GM23248 (cell line): ENCODE data around the gene LLGL2. TPM values are rescaled to one million over a fixed set of nuclear protein-coding genes. Genes with fewer than 3 reads are reported as not detected.

Experiments
- DNase-seq: peaks from one replicate; pipeline ENCODE4 v3.0.0-alpha.2; 2015
- H2AFZ ChIP-seq: fragments of 200-600 bp; sonication (generic); 2 replicates; pipeline ENCODE4 v1.6.1; 2016; ENCODE audit warnings: antibody characterized with exemption
- H3F3A ChIP-seq: fragments of 200-600 bp; sonication (generic); 2 replicates; pipeline ENCODE4 v1.6.1; 2016; ENCODE audit warnings: mild to moderate bottlenecking, antibody characterized with exemption, mixed run types; ENCODE audit not compliant: insufficient read depth
- H3K27ac ChIP-seq: fragments of 200-600 bp; sonication (generic); 2 replicates; pipeline ENCODE4 v1.5.1; 2016; ENCODE audit warnings: mild to moderate bottlenecking
- H3K27me3 ChIP-seq: fragments of 200-600 bp; sonication (generic); replicated peaks from 2 replicates; pipeline ENCODE4 v1.6.1; 2016; ENCODE audit warnings: mild to moderate bottlenecking; ENCODE audit not compliant: insufficient read depth
- H3K36me3 ChIP-seq: fragments of 200-600 bp; sonication (generic); 2 replicates; pipeline ENCODE4 v1.6.1; 2016; ENCODE audit warnings: low read depth, mild to moderate bottlenecking
- H3K4me1 ChIP-seq: fragments of 200-600 bp; sonication (generic); 2 replicates; pipeline ENCODE4 v1.6.1; 2016; ENCODE audit warnings: mild to moderate bottlenecking; ENCODE audit not compliant: insufficient read depth
- H3K4me2 ChIP-seq: fragments of 200-600 bp; sonication (generic); one replicate; pipeline ENCODE4 v1.6.1; 2016; ENCODE audit warnings: mild to moderate bottlenecking; ENCODE audit not compliant: unreplicated experiment
- H3K4me3 ChIP-seq: fragments of 200-600 bp; sonication (generic); 2 replicates; pipeline ENCODE4 v1.5.1; 2016; ENCODE audit warnings: mild to moderate bottlenecking
- H3K79me2 ChIP-seq: fragments of 200-600 bp; sonication (generic); 2 replicates; pipeline ENCODE4 v1.6.1; 2016; ENCODE audit warnings: mild to moderate bottlenecking; ENCODE audit not compliant: insufficient read depth
- H3K9ac ChIP-seq: fragments of 200-600 bp; sonication (generic); 2 replicates; pipeline ENCODE4 v1.6.1; 2016; ENCODE audit warnings: mild to moderate bottlenecking
- H3K9me2 ChIP-seq: fragments of 200-600 bp; sonication (generic); 2 replicates; pipeline ENCODE4 v1.6.1; 2016; ENCODE audit warnings: mixed run types, mild to moderate bottlenecking, moderate library complexity; ENCODE audit not compliant: insufficient read depth
- H3K9me3 ChIP-seq: fragments of 200-600 bp; sonication (generic); one replicate; pipeline ENCODE4 v1.6.1; 2017; ENCODE audit warnings: low read depth
- H4K20me1 ChIP-seq: fragments of 200-600 bp; sonication (generic); 2 replicates; pipeline ENCODE4 v1.6.0; 2016; ENCODE audit not compliant: insufficient read depth
- EZH2 ChIP-seq: fragments of 200-600 bp; sonication (generic); IDR thresholded peaks from 2 replicates; pipeline ENCODE4 v1.6.1; 2018; ENCODE audit warnings: antibody characterized with exemption, mild to moderate bottlenecking; ENCODE audit not compliant: insufficient read depth, poor library complexity, severe bottlenecking
- EZH2phosphoT487 ChIP-seq: fragments of 200-600 bp; sonication (generic); IDR thresholded peaks from 2 replicates; pipeline ENCODE4 v1.6.1; 2018; ENCODE audit warnings: antibody characterized with exemption, moderate library complexity, mild to moderate bottlenecking, low read depth; ENCODE audit not compliant: insufficient read depth
- WGBS, 2 experiments: methylation state at CpG; one replicate each; pipeline ENCODE4 v1.1.6; 2015 to 2017; ENCODE audit warnings: low lambda C conversion rate in 2 of 2, low coverage in 1 of 2; ENCODE audit errors: missing lambda C conversion rate in 2 of 2; 5-methylcytosine and 5-hydroxymethylcytosine counted together
- in situ Hi-C: fragments of 300-500 bp; cut with MboI; formaldehyde crosslinking; loops from 2 replicates; pipeline ENCODE4 v1.15.0; 2020
- polyA plus RNA-seq: library from polyadenylated mRNA; unstranded; fragments of >200 nt; fragmentation: Nextera tagmentation; extraction: Ambion mirVana; gene quantifications from 2 replicates; pipeline ENCODE4 v1.2.1, GENCODE V29; 2016
- total RNA-seq: library from RNA; depleted of rRNA; stranded (reverse); fragments of >200 nt; shearing (Covaris generic); gene quantifications from 2 replicates; pipeline ENCODE4 v1.2.3, GENCODE V29; 2014

The LLGL2 gene
- total and polyA plus RNA-seq, 2 experiments from 2014 or later = not detected

GRCh38 chr17:75552425-75553294 is 27.2 kb downstream of the LLGL2 start:
- WGBS, 2 experiments = 64 to 72% methylated on average over 14 of the region's 14 CpGs
- H3K27ac ChIP-seq = no peak overlapping the region

GRCh38 chr17:75553295-75554110 is 28.0 kb downstream of the LLGL2 start:
- Histone ChIP-seq H2AFZ (no peak overlapping the region), H3K4me2 (no peak overlapping the region), H3K9me2 (no peaks in the 10 kb centered on the region), H3F3A (no peaks in the 10 kb centered on the region), H3K79me2 (no peaks in the 10 kb centered on the region), H4K20me1 (no peaks in the 10 kb centered on the region), H3K9ac (no peak overlapping the region), H3K27ac (no peak overlapping the region), H3K4me3 (no peak overlapping the region), H3K4me1 (no peaks in the 10 kb centered on the region), H3K27me3 (no peaks in the 10 kb centered on the region), H3K36me3 (no peaks in the 10 kb centered on the region), H3K9me3 (no peaks in the 10 kb centered on the region)
- 84 to 88% methylated on average over 8 of the region's 8 CpGs for WGBS, 2 experiments
- in situ Hi-C loops = no loop called here
- no peak for DNase-seq
- TF ChIP-seq EZH2phosphoT487 (no peak), EZH2 (no peak)

More at GRCh38 chr17:75552425-75553294, 27.2 kb downstream of the LLGL2 start:
- Histone ChIP-seq H3K9ac (no peak overlapping the region), H3K27me3 (no peaks in the 10 kb centered on the region), H3K9me3 (no peaks in the 10 kb centered on the region), H4K20me1 (no peaks in the 10 kb centered on the region), H3K79me2 (no peaks in the 10 kb centered on the region), H3K4me2 (no peak overlapping the region), H3K4me1 (no peaks in the 10 kb centered on the region), H3K36me3 (no peaks in the 10 kb centered on the region), H3F3A (no peaks in the 10 kb centered on the region), H2AFZ (no peak overlapping the region), H3K9me2 (no peaks in the 10 kb centered on the region), H3K4me3 (no peak overlapping the region)
- no peak for TF ChIP-seq EZH2phosphoT487
- no peak for TF ChIP-seq EZH2
- in situ Hi-C loops = no loop called here
- DNase-seq = no peak

- no peak overlapping the region for H3K27ac ChIP-seq
- H3K36me3 ChIP-seq = no peaks in the 10 kb centered on the region
- no peak overlapping the region for H3K4me2 ChIP-seq
- no peak for DNase-seq
- in situ Hi-C loops = no loop called here
- H3K9me3 ChIP-seq = no peaks in the 10 kb centered on the region
- H3K9me2 ChIP-seq = no peaks in the 10 kb centered on the region
- H3K79me2 ChIP-seq = no peaks in the 10 kb centered on the region
- TF ChIP-seq EZH2 (no peak), EZH2phosphoT487 (no peak)
- no peak overlapping the region for H2AFZ ChIP-seq
- H3K4me3 ChIP-seq = no peak overlapping the region
- no peak overlapping the region for H3K9ac ChIP-seq
- H3F3A ChIP-seq = no peaks in the 10 kb centered on the region
- no peaks in the 10 kb centered on the region for H3K4me1 ChIP-seq
- H3K27me3 ChIP-seq = no peaks in the 10 kb centered on the region
- no peaks in the 10 kb centered on the region for H4K20me1 ChIP-seq
- 84 to 86% methylated on average over 20 to 21 of the region's 21 CpGs for WGBS, 2 experiments
These were observed 30.2 kb downstream of the LLGL2 start for GRCh38 chr17:75555679-75556153.

- H3K27me3 ChIP-seq = no peaks in the 10 kb centered on the region
- no peaks in the 10 kb centered on the region for H3K79me2 ChIP-seq
- no peak overlapping the region for H3K4me2 ChIP-seq
- no peak overlapping the region for H2AFZ ChIP-seq
- H4K20me1 ChIP-seq = no peaks in the 10 kb centered on the region
- H3K27ac ChIP-seq = no peak overlapping the region
- no peaks in the 10 kb centered on the region for H3K9me3 ChIP-seq
- no peak overlapping the region for H3K4me3 ChIP-seq
- peak; percentile 32 for DNase-seq
- 0 out of 2 replicates have a peak, but pooled peaks cover 5% of the 10 kb centered on the region for H3K4me1 ChIP-seq
- H3K9ac ChIP-seq = no peak overlapping the region
- no peak for TF ChIP-seq EZH2phosphoT487
- no peak for TF ChIP-seq EZH2
- H3F3A ChIP-seq = no peaks in the 10 kb centered on the region
- in situ Hi-C loops = no loop called here
- 48 to 52% methylated on average over 15 of the region's 15 CpGs for WGBS, 2 experiments
- no peaks in the 10 kb centered on the region for H3K36me3 ChIP-seq
- no peaks in the 10 kb centered on the region for H3K9me2 ChIP-seq
These were observed 31.8 kb downstream of the LLGL2 start for GRCh38 chr17:75557075-75557851.
